BLaER1 (cell line): Measurements from ENCODE around the gene RNU1-1.
A peak's percentile ranks its signal among the peaks of the same experiment; 100 is the strongest.
"Not testable (repeated sequence)": the region's sequence is repeated elsewhere in the genome, so short reads cannot be mapped to it uniquely, and the experiment has no call there.

ENCODE experiments used
- H3K27ac ChIP-seq: shearing (Covaris generic); formaldehyde crosslinking; 2 replicates; pipeline ENCODE4 v1.8.1; 2022
- H3K27me3 ChIP-seq: shearing (Covaris generic); formaldehyde crosslinking; 2 replicates; pipeline ENCODE4 v1.8.1; 2022
- H3K36me3 ChIP-seq: shearing (Covaris generic); formaldehyde crosslinking; 2 replicates; pipeline ENCODE4 v1.8.1; 2022
- H3K4me1 ChIP-seq: shearing (Covaris generic); formaldehyde crosslinking; 2 replicates; pipeline ENCODE4 v1.8.1; 2022
- H3K4me2 ChIP-seq: shearing (Covaris generic); formaldehyde crosslinking; 2 replicates; pipeline ENCODE4 v1.8.1; 2022
- H3K4me3 ChIP-seq: shearing (Covaris generic); formaldehyde crosslinking; 2 replicates; pipeline ENCODE4 v1.8.1; 2022
- H3K9ac ChIP-seq: shearing (Covaris generic); formaldehyde crosslinking; 2 replicates; pipeline ENCODE4 v1.8.1; 2022
- H3K9me3 ChIP-seq: shearing (Covaris generic); formaldehyde crosslinking; 2 replicates; pipeline ENCODE4 v1.8.1; 2022
- H4K20me1 ChIP-seq: shearing (Covaris generic); formaldehyde crosslinking; 2 replicates; pipeline ENCODE4 v1.8.1; 2022
- Cebpa-rat ChIP-seq: shearing (Covaris generic); IDR thresholded peaks from 2 replicates; pipeline ENCODE4 v1.8.1; 2022

The RNU1-1 gene

DNA sequence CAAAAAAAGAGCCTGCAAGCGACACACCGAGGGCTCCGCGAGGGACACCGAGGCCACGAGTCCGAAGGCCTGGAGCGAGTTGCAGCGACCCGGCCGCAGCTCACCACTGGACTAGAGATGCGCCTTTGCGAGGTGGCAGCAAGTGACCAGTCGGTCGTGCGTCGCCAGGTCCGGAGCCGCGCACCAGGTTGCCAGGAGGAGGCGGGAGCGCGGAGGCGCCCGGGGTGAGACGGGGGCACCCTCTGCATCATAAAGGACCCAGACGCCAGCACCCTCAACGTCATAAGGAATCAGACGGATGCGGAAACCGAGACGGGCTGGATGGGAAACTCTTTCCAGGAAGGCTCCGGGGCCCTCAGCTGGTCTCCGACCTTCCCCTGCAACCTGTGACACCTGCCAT, 21.4 kb upstream of the RNU1-1 start:
- not testable (repeated sequence) for H3K27ac ChIP-seq, H4K20me1 ChIP-seq, H3K4me3 ChIP-seq, H3K4me2 ChIP-seq, H3K9ac ChIP-seq, H3K36me3 ChIP-seq
- H3K27me3 ChIP-seq = peaks cover 16% of the 10 kb centered on the region
- H3K9me3 ChIP-seq = peaks cover 14% of the 10 kb centered on the region
- H3K4me1 ChIP-seq = peaks cover 21% of the 10 kb centered on the region

DNA sequence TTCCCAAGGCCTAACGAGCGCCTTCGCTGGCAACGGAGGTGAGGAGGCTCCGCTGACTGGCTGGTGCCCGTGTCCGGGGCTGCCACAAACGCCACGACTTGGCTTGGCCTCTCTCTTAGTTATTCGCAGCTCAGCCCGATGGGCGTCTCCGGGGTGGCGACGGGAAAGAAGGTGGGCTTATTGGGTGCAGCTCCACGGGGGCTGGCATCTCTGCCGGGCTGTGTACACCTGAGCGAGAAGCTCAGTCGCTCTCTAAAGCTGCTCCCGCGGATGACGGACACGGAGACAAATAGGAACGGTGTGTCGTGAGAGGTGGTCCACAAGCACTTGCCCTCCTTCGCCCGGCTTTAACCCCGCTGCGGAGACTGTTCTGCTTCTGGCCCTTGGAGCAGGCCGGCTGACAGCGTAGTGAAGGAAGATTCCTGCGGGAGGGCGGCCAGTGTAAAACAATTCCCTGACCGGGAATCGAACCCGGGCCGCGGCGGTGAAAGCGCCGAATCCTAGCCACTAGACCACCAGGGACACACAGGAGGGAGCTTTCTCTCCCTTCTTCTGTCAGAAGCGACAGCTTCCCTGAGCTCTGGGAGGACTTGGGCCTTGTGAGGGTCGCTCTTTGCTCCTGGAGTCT, 20.9 kb upstream of the RNU1-1 start:
- H4K20me1 ChIP-seq, H3K36me3 ChIP-seq, H3K4me2 ChIP-seq, H3K27ac ChIP-seq, H3K9ac ChIP-seq, H3K4me3 ChIP-seq: not testable (repeated sequence)
- Histone ChIP-seq H3K27me3 (peaks cover 16% of the 10 kb centered on the region), H3K4me1 (peaks cover 15% of the 10 kb centered on the region), H3K9me3 (peaks cover 14% of the 10 kb centered on the region)

DNA sequence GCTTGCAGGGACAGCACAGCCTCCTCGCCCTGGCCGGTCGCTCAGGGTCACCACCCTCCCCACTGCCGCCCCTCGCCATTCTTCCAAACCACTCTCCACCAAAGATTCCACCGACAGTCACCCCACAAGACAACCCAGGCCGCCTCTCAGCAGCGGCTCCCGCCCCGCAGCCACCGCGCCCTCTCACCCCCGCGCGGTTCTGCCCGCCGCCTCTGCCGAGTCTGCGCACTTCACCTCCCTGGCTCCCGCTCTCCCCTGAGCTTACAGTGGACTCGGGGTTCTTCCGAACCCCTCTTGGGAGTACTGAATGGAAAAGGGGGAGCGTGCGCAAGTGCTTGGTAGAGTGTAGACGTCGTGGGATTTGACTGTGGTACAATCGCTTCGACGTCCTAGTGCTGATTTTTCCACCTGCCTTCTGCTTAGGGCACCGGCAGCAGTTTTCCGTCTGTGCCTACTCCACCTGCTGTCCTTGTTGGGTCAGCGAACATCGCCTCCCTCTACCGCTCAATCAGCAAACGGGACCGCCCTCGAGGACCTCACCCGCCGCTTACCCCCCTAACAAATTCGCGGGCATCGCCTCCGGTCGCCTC, 20.2 kb upstream of the RNU1-1 start:
- not testable (repeated sequence) for H3K9ac ChIP-seq, H3K4me2 ChIP-seq, H3K36me3 ChIP-seq, H3K4me3 ChIP-seq, H4K20me1 ChIP-seq, H3K27ac ChIP-seq
- H3K27me3 ChIP-seq = peaks cover 16% of the 10 kb centered on the region
- peaks cover 14% of the 10 kb centered on the region for H3K9me3 ChIP-seq
- H3K4me1 ChIP-seq = peaks cover 15% of the 10 kb centered on the region

DNA sequence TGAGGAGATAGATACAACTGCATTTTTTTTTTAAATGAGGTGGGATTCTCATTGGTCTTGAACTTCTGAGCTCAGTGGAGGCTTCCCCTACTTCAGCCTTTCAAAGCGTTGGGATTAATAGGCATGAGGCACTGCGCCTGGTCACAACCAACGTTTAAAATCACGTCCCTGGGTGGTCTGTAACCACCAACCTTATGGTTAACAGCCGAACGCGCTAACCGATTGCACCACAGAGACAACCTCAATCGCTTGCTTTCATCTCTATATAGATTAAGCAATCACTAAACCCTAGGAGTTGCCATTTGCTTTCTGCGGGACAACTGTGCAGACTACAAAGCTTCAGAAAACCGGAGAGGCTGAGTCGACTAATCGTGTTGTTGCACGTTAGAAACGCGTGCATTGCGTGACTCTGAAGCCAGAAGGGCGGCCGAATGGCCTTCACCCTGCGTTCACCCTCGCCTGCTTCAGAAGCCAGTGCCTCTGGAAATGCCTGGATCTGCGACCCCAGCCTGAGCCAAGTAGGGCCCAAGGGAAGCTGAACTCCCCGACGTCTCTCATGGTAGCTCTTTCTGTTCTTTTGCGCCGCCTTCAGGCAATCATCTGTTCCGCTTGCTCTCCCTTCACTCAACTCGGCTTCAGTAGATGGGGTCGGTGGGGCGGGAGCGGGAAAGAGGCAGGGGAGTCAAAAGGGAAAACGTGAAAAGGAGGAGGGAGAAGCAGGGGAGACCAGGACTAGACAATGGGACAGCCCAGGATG, 18.3 kb upstream of the RNU1-1 start:
- H3K36me3 ChIP-seq, H3K9ac ChIP-seq, H3K4me1 ChIP-seq, H3K4me2 ChIP-seq, H4K20me1 ChIP-seq, H3K4me3 ChIP-seq, H3K27ac ChIP-seq: not testable (repeated sequence)
- Histone ChIP-seq H3K9me3 (peaks cover 14% of the 10 kb centered on the region), H3K27me3 (peaks cover 16% of the 10 kb centered on the region)

DNA sequence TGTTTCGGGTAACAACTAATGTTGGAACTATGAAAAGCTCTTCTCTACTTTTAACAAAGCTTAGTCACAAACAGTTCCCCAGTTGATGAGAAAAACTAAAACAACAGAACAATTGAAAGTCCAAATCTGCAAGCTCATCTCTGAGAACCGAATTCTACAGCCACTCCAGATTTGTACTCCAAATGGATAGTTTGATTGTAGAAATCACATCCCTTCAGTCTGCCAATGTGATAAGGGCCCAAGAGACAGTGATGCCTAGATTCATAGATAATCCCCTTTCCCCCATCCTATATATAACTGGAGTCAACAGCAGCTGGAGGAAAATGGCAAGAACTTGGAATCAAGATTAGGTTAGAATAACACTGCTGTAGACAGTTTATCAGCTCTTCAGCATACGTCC, 14.3 kb upstream of the RNU1-1 start:
- not testable (repeated sequence) for H3K27me3 ChIP-seq, H3K9ac ChIP-seq, H3K4me3 ChIP-seq, H3K36me3 ChIP-seq, H3K27ac ChIP-seq, H3K4me2 ChIP-seq, H3K9me3 ChIP-seq, H4K20me1 ChIP-seq, H3K4me1 ChIP-seq

DNA sequence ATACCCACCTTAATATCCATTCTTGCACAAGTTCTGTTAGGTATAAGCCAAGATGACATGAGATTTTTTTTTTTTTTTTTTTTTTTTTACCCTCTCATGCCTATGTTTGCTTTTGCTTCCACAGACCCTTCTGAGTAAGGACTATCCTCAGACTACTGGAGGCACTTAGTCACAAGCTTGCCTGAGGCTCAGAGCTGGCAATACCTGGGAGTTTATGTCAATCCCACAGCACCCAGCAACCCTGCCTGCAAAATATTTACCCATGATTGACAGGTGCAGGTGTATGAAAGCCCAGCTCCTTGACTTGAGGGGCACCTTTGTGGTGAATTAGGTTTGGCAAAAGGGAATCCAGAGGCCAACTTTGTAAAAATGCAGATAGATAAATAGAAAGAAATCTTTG, 11.7 kb upstream of the RNU1-1 start:
- H4K20me1 ChIP-seq = not testable (repeated sequence)

DNA sequence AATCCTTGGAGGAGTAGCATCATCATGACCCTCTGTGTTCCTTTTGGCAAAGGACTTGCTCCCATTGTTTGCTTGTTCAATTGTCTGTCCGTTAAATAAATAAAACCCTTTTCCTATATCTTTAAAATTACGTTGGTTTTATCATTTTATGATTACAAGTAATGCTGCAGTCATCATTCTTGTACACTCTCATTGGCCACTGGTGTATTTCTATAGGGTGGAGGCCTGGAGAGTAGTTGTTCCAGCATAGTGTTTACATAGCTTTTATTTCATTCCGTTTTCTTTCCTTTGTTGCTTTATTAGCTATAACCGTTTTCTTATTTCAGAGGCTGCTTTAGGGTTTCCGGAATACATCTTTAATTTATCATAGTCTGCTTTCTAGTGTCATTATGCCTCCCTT, 7.6 kb upstream of the RNU1-1 start:
- not testable (repeated sequence) for H3K27ac ChIP-seq, H3K36me3 ChIP-seq, H3K27me3 ChIP-seq, H3K9ac ChIP-seq, H3K4me2 ChIP-seq, H3K9me3 ChIP-seq, H4K20me1 ChIP-seq, H3K4me1 ChIP-seq, H3K4me3 ChIP-seq

More for the DNA sequence above, 11.7 kb upstream of the RNU1-1 start:
- not testable (repeated sequence) for H3K9ac ChIP-seq, H3K4me1 ChIP-seq, H3K4me2 ChIP-seq, H3K4me3 ChIP-seq, H3K36me3 ChIP-seq, H3K27ac ChIP-seq, H3K9me3 ChIP-seq, H3K27me3 ChIP-seq

DNA sequence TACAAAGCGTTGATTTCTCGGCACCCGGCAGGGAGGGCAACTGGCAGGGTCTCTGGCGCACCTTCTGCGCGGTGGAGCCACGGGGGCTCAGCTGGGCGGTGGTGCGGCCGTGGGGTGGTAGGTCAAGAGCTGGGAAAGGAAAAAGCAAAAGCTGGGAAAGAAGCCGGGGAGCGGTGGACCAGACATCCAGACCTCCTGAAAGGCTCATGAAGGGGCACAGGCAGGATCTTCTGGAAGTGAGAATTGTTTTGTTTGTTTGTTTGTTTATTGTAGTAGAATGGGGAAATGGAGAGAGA, 7.2 kb upstream of the RNU1-1 start:
- TF ChIP-seq Cebpa-rat = no peak
- no peak overlapping the region for H3K4me3 ChIP-seq
- H3K4me1 ChIP-seq = no peaks in the 10 kb centered on the region
- H3K4me2 ChIP-seq = no peak overlapping the region
- no peaks in the 10 kb centered on the region for H4K20me1 ChIP-seq
- H3K27ac ChIP-seq = no peak overlapping the region
- H3K27me3 ChIP-seq = peaks cover 5% of the 10 kb centered on the region; the same call in 1 of the 2 replicates
- no peak overlapping the region for H3K9ac ChIP-seq
- H3K36me3 ChIP-seq = no peaks in the 10 kb centered on the region
- no peaks in the 10 kb centered on the region for H3K9me3 ChIP-seq

DNA sequence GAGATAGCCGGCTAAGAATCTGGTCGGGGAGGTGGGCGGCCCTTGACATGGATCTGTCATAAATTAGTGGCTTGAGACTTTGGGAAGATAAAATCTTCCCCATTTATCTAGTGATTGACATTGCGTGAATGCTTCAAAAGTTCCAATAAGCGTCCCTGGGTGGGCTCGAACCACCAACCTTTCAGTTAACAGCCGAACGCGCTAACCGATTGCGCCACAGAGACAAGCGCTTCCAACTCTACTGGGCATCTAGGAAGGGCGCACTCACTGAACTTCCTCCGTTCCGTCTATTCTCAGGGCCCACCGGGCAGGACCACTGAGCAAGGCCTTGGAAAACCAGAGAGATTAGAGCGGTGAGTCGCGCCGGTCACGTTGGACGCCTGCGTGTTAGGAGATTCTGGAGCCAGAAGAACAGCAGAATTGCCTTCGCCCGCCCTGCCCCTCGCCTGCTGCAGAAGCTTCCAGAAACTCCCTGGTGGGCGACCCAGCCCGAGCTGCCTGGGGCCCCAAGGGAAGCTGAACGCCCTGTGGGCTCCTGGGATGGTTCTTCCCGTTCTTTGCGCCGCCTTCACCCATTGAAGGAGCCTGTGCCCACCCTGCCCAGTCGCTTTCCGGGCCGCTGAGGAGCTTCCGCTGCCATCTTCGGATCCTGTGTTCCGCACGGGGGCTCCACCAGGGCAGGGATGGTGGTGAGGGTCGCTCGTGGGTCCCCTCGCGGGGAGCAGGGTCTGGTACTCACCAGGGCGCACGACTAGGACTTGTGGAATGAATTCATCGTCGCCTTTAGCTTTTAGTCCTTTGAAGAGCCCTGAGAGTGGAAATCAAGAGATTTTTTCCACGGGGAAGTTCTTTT, 6.6 kb upstream of the RNU1-1 start:
- not testable (repeated sequence) for H3K4me2 ChIP-seq

DNA sequence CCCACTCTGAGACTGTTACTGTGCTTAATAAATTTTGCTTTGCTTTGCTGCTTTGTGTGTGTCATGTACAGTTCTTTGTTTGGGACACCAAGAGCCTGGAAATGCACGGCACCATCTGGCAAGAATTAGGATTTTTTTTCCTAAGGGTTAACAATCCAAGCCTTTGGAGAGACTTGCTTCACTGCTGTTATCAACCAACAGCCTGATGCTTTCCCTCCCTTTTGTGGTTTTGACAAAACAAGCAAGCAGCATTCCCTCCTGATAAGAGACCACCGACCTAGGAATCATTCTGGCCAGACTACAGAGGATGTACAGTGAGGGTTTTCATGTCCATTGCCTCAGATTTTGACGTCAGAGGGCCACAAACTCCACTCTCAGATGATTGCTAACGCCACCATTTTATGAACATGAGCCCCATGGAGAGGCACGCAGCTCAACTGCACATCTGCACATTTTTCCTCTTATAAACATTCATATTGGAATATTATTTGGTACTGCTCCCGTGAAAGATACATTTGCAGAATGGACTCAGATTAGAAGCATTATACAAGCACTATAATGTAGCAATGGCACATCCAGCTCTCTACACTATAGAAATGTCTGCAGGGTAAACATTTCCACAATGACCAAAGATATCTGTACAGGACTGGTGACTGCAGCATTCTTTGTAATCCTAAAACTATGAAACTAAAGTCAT, 5.3 kb upstream of the RNU1-1 start:
- H3K27ac ChIP-seq, H3K9ac ChIP-seq, H3K4me2 ChIP-seq, H4K20me1 ChIP-seq, H3K4me3 ChIP-seq, H3K9me3 ChIP-seq, H3K27me3 ChIP-seq, H3K36me3 ChIP-seq, H3K4me1 ChIP-seq: not testable (repeated sequence)

More for the DNA sequence above, 6.6 kb upstream of the RNU1-1 start:
- H3K9ac ChIP-seq, H3K4me1 ChIP-seq, H3K4me3 ChIP-seq, H4K20me1 ChIP-seq, H3K9me3 ChIP-seq, H3K27me3 ChIP-seq, H3K36me3 ChIP-seq, H3K27ac ChIP-seq: not testable (repeated sequence)

DNA sequence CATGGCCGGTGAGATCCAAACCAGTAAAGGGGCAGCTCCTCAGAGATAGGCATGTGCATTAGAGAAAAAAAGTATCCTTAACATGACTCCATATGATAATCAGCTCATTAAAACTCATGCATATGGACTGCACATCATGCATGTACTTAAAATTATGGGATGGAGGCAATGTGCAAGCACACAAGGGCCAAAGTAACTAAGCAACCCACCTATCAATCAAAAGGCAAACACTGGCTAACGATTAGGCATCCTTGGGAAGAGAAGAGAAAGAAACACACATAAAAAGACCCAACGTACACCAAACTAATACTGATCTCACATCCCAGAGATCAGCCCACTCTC, 4.8 kb upstream of the RNU1-1 start:
- not testable (repeated sequence) for H3K36me3 ChIP-seq, H3K27ac ChIP-seq, H3K27me3 ChIP-seq, H3K9me3 ChIP-seq, H3K4me2 ChIP-seq, H4K20me1 ChIP-seq, H3K4me3 ChIP-seq, H3K9ac ChIP-seq, H3K4me1 ChIP-seq

DNA sequence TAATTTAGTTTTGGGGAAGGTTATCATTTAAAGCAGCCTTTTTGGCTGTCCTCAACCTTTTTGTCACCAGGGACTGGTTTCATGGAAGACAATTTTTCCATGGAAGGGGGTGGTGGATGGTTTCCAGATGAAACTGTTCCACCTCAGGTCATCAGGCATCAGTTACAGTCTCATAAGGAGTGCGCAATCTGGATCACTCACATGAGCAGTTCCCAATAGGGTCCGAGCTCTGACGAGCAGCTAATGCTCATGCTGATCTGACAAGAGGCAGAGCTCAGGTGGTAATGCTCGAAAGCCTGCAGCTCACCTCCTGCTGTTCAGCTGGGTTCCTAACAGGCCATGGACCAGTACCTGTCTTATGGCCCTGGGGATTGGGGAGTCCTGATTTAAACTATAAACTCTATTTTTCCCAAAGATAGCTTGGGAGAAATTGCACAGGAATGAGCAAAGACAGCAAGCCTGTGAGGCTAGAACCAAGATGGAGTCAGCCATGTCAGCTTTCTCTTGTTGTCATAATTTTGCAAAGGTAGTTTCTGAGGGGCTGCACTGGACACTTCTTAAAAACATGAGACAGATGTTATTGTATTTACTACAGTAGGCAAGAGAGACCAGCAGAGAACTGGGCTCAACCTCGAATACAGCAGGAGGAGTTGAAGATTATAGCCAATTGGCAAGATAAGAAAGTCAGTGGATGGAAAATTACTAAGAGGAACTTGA, 2.8 kb upstream of the RNU1-1 start:
- not testable (repeated sequence) for H3K4me1 ChIP-seq, H3K4me2 ChIP-seq, H3K27me3 ChIP-seq, H3K36me3 ChIP-seq, H3K9ac ChIP-seq, H3K27ac ChIP-seq, H3K9me3 ChIP-seq, H4K20me1 ChIP-seq, H3K4me3 ChIP-seq

DNA sequence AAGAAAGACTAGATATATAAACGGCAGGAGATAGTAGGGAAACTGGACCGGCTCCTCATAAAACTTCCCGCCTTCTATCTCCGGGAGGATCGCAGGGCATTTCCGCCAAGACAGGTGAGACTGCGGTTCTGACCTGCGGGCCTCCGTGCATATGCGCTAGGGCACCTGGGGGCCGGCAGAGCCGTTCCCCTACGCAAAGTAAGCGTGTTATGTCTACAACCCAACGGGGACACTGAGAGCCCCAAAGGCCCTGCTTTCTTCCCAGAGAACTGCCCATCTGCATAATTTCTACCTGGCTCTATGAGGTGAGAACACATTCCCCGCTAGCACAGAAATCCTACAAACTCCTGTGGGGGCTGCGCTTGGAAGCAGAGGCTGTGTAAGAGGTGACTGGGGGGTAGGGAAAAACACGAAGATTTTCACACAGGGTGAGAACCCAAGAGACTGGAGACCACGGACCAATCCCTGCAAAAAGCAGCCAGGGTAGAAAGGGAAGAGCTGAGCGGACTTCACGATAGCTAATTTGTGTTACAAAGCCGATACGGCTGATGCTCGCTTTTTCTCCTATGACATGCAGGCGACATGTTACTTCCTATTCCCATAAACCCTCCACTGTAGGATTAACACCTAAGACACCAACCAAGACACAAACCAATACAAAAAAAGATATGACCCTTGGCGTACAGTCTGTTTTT, 526 bp downstream of the RNU1-1 start:
- H4K20me1 ChIP-seq, H3K4me1 ChIP-seq, H3K9me3 ChIP-seq, H3K4me3 ChIP-seq, H3K27me3 ChIP-seq, H3K27ac ChIP-seq, H3K9ac ChIP-seq, H3K36me3 ChIP-seq: not testable (repeated sequence)
- H3K4me2 ChIP-seq = peak overlapping the region; percentile 39
